GM18508 (cell line): ENCODE measurements around the gene PGGHG.
"Not testable (repeated sequence)": the region's sequence is repeated elsewhere in the genome, so short reads cannot be mapped to it uniquely, and the experiment has no call there.

Source experiments
- ATAC-seq: cut with Tn5 transposase; IDR thresholded peaks from one replicate; pipeline ENCODE4 v1.9.1; 2021; ENCODE audit warnings: moderate number of reproducible peaks; ENCODE audit not compliant: insufficient read depth, unreplicated experiment

PGGHG gene

DNA sequence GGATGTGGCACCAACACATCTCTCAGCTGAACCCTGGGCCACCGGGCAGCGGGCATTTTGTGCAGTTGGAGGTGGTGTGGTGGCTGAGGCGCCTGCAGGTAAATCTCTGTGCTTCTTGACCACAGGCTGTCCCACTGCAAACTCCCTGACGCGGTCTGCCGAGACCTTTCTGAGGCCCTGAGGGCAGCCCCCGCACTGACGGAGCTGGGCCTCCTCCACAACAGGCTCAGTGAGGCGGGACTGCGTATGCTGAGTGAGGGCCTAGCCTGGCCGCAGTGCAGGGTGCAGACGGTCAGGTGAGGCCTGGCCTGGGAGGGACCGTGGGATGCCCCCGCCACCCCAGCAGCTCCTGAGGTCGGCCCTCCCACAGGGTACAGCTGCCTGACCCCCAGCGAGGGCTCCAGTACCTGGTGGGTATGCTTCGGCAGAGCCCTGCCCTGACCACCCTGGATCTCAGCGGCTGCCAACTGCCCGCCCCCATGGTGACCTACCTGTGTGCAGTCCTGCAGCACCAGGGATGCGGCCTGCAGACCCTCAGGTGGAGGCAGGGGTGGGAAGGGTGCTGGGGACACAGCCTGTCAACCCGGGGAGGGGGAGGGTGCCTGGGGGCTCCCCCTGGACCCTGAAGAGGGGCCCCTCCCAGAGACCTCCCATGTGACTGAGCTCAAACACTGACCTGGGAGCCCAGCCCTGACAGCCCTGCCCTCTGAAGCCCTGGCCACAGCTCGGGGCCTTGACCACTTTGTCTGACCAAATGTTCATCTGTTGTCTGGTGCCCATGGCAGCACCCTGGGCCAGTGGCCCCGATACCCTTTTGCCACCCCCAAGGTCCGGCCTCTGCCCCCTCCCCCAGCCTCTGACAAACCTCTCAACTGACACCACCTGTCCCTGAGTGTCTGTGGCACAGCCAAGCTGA lies 4.6 kb upstream of the PGGHG start:
- ATAC-seq: no peak

DNA sequence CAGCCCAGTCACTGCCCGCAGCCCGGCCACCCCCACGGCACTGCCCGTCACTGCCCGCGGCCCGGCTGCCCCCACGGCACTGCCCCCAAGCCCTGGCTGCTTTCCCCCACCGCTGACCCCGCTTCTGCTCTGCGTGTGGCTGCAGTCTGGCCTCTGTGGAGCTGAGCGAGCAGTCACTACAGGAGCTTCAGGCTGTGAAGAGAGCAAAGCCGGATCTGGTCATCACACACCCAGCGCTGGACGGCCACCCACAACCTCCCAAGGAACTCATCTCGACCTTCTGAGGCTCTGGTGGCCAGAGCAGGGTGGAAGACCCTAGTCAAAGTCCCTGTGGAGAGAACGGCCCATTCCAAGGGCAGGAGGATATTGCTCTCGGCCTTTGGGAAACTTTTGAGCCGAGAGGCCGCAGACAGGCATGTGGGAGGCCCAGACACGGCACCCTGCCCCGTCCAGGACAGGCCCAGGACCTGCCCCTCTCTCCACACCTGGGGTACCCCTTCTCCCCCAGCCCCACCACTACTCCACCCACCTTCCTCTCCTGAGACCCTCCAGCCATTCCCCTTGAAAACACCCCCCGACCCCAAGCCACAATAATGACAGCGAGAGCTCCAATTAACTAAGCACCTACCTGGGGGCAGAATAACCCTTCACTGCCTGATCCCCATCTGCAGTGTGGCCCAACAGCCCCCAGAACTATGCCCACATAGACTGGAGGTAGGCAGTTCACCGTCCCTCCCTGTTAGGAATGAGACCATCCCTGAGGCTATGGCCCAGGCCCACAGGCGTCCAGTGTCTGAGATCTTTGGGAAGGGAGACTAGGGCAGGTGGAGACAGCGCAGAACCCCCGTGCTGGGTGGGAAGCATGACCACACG lies 3.7 kb upstream of the PGGHG start:
- no peak for ATAC-seq

DNA sequence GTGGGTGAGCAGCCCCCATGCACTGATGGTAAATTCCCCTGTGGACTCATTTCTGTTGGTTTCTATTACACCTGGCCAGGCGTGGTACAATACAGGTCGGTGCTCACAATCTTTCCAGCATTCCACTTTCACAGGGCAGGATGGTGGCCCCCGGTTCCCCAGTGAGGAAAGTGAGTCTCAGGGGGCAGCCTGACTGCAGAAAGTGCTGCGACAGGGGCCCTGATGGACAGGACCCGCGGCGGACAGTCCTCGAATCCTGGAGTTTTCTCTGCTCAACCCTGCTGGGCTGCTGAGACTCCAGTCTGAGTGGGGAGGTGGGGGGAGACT lies 3.1 kb upstream of the PGGHG start:
- no peak for ATAC-seq

DNA sequence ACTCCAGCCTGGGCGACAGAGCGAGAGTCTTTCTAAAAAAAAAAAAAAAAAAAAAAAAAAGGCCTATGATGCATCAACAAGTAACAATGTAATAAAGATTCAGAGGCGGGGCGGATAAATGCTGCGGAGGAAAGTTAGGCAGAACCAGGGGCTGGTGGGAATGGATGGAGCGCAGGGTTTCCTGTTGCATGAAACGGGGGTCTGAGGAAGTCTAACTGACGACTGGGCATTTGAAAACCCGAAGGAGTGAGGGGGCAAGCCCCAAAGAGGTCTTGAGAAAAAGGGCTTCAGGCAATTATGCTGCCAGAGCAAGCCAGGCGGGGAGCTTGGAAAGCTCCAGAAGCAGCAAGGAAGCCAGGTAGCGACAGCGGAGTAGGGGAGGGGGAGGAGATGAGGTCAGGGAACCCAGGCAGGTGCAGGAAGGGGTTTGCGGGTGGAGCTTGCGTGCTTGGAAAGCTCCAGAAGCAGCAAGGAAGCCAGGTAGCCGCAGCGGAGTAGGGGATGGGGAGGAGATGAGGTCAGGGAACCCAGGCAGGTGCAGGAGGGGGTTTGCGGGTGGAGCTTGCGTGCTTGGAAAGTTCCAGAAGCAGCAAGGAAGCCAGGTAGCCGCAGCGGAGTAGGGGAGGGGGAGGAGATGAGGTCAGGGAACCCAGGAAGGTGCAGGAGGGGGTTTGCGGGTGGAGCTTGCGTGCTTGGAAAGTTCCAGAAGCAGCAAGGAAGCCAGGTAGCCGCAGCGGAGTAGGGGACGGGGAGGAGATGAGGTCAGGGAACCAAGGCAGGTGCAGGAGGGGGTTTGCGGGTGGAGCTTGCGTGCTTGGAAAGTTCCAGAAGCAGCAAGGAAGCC lies 1.7 kb upstream of the PGGHG start:
- not testable (repeated sequence) for ATAC-seq

DNA sequence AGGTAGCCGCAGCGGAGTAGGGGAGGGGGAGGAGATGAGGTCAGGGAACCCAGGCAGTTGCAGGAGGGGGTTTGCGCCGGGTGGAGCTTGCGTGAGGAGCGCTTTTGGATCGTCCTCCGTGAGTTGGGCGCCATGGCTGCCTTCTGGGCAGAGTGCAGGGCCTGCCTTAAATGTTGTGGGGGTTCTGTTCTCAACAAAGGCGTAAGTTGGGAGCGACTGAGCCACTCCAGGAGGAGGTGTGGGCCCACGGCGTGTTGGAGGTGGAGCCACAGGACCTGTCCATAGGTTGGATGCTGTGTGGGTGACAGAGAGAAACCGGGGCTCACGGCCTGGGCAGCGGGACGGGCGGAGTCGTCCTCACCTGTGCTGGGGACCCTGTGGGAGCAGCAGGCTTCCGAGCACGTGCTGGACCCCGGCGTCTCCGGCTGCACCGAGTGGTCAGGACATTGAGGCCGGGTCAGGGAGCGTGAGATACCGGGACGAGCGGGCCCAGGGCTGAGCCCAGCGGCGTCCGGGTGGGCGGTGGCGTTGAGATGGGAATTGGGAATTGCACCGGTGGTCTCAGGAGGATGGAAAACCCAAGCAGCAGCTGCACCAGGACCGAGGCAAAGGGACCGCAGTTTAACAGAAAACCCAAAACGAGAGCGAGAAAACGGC lies 977 bp upstream of the PGGHG start:
- ATAC-seq: no peak

DNA sequence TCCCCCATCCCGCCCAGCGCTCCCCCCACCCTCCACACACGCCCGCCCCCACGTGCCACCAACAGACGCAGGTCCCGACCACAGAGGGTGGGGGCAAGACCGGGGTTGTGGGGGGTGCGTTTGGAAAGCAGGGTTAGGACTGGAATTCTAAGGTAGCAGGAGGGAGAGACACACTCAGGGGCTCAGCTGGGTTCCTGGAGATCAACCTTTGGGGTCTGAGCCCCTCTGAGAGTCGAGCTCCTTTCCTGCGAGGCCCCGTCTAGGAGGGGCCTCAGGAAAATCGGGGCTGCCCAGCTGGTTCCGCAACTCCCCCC lies 429 bp downstream of the PGGHG start:
- ATAC-seq: no peak

DNA sequence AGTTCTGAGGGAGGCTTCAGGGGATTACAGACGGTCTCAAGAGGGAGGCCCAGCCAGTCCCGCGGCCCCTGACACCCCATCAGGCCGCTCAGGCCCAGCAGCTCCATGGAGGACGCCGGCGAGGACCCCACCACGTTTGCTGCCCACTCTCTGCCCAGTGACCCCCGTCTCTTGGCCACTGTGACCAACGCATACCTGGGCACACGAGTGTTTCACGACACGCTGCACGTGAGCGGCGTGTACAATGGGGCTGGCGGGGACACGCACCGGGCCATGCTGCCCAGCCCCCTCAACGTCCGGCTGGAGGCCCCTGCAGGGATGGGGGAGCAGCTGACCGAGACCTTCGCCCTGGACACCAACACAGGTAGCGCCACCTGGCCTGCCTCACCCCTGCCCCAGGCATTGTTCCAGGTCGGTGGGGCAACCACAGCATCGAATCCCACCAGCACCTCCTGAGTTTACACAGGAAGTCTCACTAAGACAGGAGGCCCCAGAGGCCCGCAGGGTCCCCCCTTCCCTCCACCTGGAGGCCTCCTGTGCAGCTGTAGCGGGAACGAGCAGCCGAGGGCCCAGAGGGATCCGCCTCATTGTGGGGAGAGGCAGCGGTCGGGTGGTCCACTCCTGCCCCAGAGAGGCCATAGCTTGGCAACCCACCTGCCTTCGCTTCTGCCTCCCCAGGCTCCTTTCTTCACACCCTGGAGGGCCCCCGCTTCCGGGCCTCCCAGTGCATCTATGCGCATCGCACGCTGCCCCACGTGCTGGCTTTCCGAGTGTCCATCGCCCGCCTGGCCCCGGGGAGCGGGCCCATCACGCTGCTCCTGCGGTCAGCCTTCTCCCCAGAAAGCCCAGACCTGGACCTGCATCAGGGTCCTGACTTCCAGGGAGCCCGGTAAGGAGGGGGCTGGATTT lies 1.0 kb downstream of the PGGHG start:
- ATAC-seq: no peak

DNA sequence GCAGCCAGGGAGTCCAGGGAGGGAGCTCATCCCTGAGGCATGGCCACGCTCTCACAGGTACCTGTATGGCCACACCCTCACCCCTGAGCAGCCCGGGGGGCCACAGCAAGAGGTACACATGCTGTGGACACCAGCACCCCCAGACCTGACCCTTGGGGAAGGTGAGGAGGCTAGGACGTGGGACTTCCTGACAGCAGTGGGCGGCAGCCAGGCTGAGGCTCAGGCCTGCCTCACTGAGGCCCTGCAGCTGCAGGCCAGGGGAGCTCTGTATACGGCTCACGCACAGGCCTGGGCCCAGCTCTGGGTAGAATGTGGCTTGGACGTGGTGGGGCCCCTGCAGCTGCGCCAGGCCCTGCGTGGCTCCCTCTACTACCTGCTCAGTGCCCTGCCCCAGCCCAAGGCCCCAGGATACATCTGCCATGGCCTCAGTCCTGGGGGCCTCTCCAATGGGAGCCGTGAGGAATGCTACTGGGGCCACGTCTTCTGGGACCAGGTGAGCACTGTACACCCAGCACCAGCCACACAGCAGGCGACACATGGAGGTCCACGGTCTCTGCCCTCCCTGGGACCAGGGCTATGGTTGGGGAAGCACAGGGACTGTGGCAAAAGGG lies 1.8 kb downstream of the PGGHG start:
- ATAC-seq: no peak

DNA sequence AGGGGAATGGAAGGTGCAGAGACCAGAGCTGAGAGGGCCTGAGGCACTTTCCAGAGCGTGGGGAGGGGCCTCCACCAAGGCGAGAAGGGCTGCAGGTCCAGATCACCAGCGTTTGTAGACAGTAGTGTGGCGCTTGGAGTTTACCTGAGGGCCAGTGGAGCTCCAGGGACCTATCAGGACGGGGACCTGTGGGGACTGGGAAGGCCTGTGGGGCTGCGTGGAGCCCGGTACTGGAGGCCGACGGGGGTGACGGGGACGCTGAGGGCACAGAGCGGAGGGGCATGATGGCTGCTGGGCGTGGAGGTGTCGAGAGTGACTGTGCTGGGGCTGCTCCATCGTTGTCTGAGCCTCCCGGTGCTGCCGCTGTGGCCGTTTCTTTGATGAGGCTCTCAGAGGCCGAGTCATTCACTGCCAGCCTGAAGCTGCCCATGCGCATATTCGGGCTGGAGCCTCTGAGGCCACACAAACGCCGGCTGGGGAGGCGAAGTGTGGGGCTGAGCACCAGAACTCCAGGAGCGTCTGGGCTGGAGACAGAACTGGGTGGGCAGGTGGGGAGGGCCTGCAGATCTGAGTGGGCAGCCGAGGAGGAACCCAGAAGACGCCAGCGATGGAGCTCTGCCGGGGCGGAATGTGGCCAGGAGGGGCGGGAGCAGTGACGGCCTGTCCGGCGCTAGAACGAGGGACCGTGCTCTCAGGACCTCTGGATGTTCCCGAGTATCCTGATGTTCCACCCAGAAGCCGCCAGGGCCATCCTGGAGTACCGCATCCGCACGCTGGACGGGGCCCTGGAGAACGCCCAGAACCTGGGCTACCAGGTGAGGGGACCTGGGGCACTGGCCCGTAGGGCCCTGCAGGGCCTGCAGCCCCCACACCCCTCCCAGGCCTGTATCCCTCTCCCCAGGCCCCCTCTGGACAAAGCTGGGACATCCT lies 2.6 kb downstream of the PGGHG start:
- no peak for ATAC-seq

DNA sequence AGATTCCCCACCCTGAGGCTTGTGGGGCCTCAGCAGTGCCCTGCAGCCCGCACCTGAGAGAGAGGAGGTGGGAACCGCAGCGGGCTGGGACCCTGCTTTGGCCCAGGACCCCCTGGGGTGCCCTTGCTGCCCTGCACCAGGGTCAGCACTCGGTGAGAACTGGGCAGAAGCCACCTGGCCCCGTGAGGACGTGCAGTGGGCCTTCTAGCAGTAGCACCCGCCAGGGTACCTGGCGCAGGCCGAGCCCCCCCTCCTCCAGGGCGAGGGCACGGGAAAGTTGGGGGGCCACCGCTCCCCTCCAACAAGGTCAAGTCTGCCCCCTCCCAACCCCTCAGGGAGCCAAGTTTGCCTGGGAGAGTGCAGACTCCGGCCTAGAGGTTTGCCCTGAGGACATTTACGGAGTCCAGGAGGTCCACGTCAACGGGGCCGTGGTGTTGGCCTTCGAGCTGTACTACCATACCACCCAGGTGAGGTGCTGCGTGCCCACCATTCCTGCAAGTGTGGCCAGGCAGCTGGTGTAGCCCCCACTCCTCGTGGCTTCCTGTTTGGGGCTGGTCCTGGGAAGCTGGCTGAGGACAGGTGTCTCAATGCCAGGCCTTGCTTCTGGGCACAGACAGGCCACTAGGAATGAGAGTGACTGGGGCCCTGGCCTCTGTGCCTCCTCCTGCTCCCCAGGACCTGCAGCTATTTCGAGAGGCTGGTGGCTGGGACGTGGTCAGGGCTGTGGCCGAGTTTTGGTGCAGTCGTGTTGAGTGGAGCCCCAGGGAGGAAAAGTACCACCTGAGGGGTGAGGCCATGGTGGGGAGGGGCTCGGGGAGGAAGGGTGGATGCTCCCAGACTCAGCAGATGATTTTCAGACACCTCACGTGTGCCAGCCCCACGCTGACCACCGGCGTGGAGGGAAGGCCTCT lies 3.5 kb downstream of the PGGHG start:
- ATAC-seq: no peak

DNA sequence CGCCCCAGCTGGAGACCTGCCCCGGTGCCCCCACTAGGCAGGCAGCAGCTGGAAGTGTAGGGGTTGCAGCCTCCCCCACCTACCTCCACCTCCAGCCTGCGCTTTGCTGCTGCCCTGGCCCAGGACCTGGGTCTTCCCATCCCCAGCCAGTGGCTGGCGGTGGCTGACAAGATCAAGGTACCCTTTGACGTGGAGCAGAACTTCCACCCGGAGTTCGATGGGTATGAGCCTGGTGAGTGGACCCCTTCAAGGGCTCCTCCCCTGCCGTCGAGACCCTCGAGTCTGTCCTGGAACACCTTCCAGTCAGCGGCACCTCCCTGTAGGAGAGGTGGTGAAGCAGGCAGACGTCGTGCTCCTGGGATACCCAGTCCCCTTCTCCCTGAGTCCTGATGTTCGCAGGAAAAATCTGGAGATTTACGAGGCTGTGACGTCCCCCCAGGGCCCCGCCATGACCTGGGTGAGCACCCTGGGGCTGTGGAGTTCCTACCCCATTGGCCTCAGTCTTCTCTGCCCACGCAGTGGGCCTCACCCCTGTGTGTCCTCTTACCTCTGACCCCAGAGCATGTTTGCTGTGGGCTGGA lies 4.4 kb downstream of the PGGHG start:
- no peak for ATAC-seq

DNA sequence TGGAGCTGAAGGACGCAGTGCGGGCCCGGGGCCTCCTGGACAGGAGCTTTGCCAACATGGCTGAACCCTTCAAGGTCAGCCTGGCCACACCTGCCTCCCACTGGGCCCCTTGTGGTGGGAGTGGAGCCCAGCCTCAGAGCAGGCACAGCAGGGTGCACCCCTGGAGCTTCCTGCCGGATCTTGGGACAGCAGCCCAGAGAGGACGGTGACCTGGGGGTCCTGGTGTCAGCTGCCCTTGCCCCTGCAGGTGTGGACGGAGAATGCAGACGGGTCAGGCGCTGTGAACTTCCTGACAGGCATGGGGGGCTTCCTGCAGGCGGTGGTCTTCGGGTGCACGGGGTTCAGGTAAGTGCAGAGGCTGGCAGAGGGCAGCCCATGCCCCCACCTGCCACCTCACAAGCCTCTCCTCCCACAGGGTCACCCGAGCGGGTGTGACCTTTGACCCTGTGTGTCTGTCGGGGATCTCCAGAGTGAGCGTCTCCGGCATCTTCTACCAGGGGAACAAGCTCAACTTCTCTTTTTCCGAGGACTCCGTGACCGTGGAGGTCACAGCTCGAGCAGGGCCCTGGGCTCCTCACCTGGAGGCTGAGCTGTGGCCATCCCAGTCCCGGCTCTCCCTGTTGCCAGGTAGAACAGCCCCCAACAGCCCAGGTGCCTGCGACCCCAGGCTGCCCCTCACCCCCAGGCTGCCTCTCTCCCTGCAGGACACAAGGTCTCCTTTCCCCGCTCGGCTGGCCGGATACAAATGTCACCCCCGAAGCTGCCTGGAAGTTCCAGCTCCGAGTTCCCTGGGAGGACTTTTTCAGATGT lies 5.1 kb downstream of the PGGHG start:
- ATAC-seq: no peak

DNA sequence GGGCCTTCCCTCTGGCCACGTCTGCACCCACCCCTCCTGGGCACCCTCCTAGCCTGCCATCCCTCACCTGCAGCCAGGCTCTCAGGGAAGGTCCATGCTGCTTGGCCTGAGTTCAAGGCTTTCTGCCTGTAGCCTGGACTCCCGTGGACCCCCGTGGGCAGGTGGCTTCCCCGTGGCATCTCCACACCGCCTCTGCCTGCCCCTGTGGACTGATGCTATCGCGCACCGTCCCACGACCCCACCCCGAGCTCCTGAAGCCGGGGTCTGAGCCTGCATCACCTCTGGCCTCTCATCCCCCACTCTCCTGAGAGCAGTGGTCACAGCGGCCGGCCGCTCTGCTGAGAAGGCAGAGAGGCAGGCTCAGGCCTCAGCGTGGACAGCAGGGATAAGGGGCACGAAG lies 5.9 kb downstream of the PGGHG start:
- no peak for ATAC-seq

DNA sequence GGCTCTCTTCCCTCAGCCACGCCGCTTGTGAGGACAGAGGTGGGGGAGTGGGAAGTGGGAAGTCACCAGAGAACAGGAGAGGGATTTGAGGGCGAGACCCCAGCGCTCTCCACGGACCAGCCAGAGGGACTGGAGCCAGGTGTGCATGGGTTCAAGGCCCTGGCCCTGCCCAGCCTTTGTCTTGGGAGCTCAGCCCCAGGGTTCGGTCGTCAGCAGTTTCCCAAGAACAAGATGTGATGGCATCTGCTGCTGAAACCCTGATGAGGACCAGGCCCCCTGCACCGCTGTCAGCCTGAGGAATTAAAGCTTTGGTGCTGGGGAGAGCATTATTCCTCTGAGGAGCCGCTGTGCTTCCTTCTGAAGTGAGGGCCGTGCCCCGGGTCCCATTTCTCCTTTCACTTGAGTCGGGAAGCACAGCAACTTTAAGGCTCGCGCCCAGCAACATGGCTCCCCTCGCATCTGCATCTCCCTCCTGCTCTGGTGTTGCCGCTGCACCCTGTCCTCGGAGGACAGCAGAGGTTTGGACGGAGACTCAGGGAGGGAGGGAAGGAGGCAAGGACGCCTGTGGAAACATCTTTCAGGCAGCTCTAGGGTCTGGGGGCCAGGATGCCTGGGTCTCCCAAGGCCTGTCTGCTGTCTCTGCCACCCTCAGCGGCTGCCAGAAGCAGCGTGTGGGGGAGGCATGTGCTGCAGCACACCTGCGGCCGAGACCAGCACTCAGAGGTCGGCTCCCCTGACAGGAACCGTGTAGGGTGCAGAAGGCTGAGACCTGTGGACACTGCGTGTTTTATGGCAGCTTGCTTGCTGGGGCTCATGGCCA lies 6.6 kb downstream of the PGGHG start:
- ATAC-seq: no peak
